HG03095 (cell line): ENCODE results near the gene UNC93B1.

Experiments used
- ATAC-seq: cut with Tn5 transposase; IDR thresholded peaks from one replicate; pipeline ENCODE4 v1.9.1; 2021; ENCODE audit warnings: moderate library complexity; ENCODE audit not compliant: unreplicated experiment

Gene UNC93B1

GRCh38 chr11:68040101-68040956, 36.4 kb upstream of the UNC93B1 start:
- peak; percentile 44 for ATAC-seq

- no peak for ATAC-seq
Observed at GRCh38 chr11:68039526-68040086, 35.7 kb upstream of the UNC93B1 start.

- no peak for ATAC-seq
Observed at GRCh38 chr11:68038718-68039525, 35.0 kb upstream of the UNC93B1 start, which contains the start of gene TCIRG1. TCIRG1 (plus strand) TSS chr11:68039025; CDS start chr11:68041272, 2,247 bp downstream.

GRCh38 chr11:68038226-68038717, 34.4 kb upstream of the UNC93B1 start:
- no peak for ATAC-seq

GRCh38 chr11:68037411-68038225, 33.7 kb upstream of the UNC93B1 start:
- no peak for ATAC-seq

GRCh38 chr11:68036717-68037239, 32.9 kb upstream of the UNC93B1 start:
- ATAC-seq, result no peak

GRCh38 chr11:68036141-68036716, 32.3 kb upstream of the UNC93B1 start:
- ATAC-seq, result no peak

- ATAC-seq, result no peak
Observed at GRCh38 chr11:68035266-68035876, 31.5 kb upstream of the UNC93B1 start.

- ATAC-seq, result no peak
Observed at GRCh38 chr11:68033708-68034045, 29.8 kb upstream of the UNC93B1 start.

GRCh38 chr11:68032997-68033707, 29.3 kb upstream of the UNC93B1 start:
- ATAC-seq, result no peak

GRCh38 chr11:68032003-68032402, 28.1 kb upstream of the UNC93B1 start:
- ATAC-seq, result no peak

- ATAC-seq, result no peak
Observed at GRCh38 chr11:68031144-68031464, 27.2 kb upstream of the UNC93B1 start.

- peak; percentile 84 for ATAC-seq
Observed at GRCh38 chr11:68030318-68031143, 26.6 kb upstream of the UNC93B1 start, which contains the start of gene NDUFS8. NDUFS8 (plus strand) TSS chr11:68030681; CDS start chr11:68032152, 1,471 bp downstream.

- no peak for ATAC-seq
Observed at GRCh38 chr11:68028802-68029545, 25.1 kb upstream of the UNC93B1 start.

GRCh38 chr11:68027667-68028066, 23.8 kb upstream of the UNC93B1 start:
- no peak for ATAC-seq

- ATAC-seq, result no peak
Observed at GRCh38 chr11:68026391-68027105, 22.7 kb upstream of the UNC93B1 start.

- ATAC-seq, result no peak
Observed at GRCh38 chr11:68025047-68025446, 21.1 kb upstream of the UNC93B1 start.
